BJ (cell line): ENCODE measurements around the gene TEDC2. TPM values are rescaled to one million over a fixed set of nuclear protein-coding genes. Genes with fewer than 3 reads are reported as not detected.
A peak's percentile ranks its signal among the peaks of the same experiment; 100 is the strongest.

Source experiments
- CTCF ChIA-PET: fragments of 350-600 bp; formaldehyde crosslinking; extraction: SDS; loops from one replicate; lab custom pipeline; 2021; ENCODE audit warnings: antibody characterized with exemption, inconsistent platforms; lab: Yijun Ruan, JAX
- POLR2A ChIA-PET: fragments of 300-600 bp; sonication (Branson Sonifier 250); formaldehyde crosslinking; extraction: SDS; loops from one replicate; lab custom pipeline; 2021; ENCODE audit warnings: antibody characterized with exemption; lab: Charles Lee
- DNase-seq: peaks from one replicate; pipeline ENCODE4 v3.0.0-alpha.2; 2011; ENCODE audit warnings: low read depth
- H3K27me3 ChIP-seq: 2 replicates; pipeline ENCODE4 v1.6.0; 2011; ENCODE audit warnings: low read length; ENCODE audit not compliant: control insufficient read depth, insufficient read depth
- H3K36me3 ChIP-seq: 2 replicates; pipeline ENCODE4 v1.5.1; 2011; ENCODE audit warnings: low read length; ENCODE audit not compliant: control insufficient read depth, insufficient read depth
- H3K4me3 ChIP-seq: 2 replicates; pipeline ENCODE4 v1.5.1; 2011; ENCODE audit warnings: low read depth, mild to moderate bottlenecking, control low read depth, low read length
- CTCF ChIP-seq: IDR thresholded peaks from 2 replicates; pipeline ENCODE4 v1.5.1; 2011; ENCODE audit warnings: low read depth, mild to moderate bottlenecking, control low read depth, inconsistent platforms, low read length, moderate library complexity; ENCODE audit not compliant: insufficient read depth
- polyA plus RNA-seq: library from polyadenylated mRNA; depleted of rRNA; stranded (reverse); fragments of >200 nt; gene quantifications from 2 replicates; pipeline ENCODE4 v1.2.3, GENCODE V29; 2011

TEDC2 gene
- polyA plus RNA-seq, 1 experiment, result 3.7 TPM

GRCh38 chr16:2464333-2464732 is 4.4 kb downstream of the TEDC2 start:
- ChIA-PET POLR2A (interaction anchor here (0.7 kb wide), 1 partner anchor 12 kb away, joined by 7 read pairs; no protein-coding TSS in a partner anchor), CTCF (no interaction called here)
- Histone ChIP-seq H3K36me3 (no peaks in the 10 kb centered on the region), H3K4me3 (no peak overlapping the region), H3K27me3 (no peaks in the 10 kb centered on the region)
- no peak for DNase-seq
- no peak for TF ChIP-seq CTCF

GRCh38 chr16:2465653-2466415 is 5.9 kb downstream of the TEDC2 start:
- POLR2A ChIA-PET, result no interaction called here
- no peak overlapping the region for H3K4me3 ChIP-seq
- H3K27me3 ChIP-seq, result no peaks in the 10 kb centered on the region

GRCh38 chr16:2466667-2467527 is 7.0 kb downstream of the TEDC2 start:
- no peaks in the 10 kb centered on the region for H3K27me3 ChIP-seq
- DNase-seq, result no peak
- no peak for TF ChIP-seq CTCF
- CTCF ChIA-PET, result no interaction called here
- H3K36me3 ChIP-seq, result no peaks in the 10 kb centered on the region; the same call in 1 of the 2 replicates
- H3K4me3 ChIP-seq, result peak overlapping the region; percentile 50
- POLR2A ChIA-PET, result no interaction called here

More at GRCh38 chr16:2465653-2466415, 5.9 kb downstream of the TEDC2 start:
- TF ChIP-seq CTCF, result 0 out of 2 replicates have a peak, but pooled peaks have one; percentile 21
- no peaks in the 10 kb centered on the region; the same call in 1 of the 2 replicates for H3K36me3 ChIP-seq
- CTCF ChIA-PET, result no interaction called here
- DNase-seq, result no peak

GRCh38 chr16:2467528-2468232 is 7.8 kb downstream of the TEDC2 start:
- ChIA-PET POLR2A (interaction anchor here (0.6 kb wide), 1 partner anchor 281 kb away, joined by 3 read pairs; no protein-coding TSS in a partner anchor), CTCF (interaction anchor here (1.0 kb wide), 1 partner anchor 128 kb away, joined by 5 read pairs; the partner anchor contains the start of gene ABCA3)
- no peak for DNase-seq
- H3K27me3 ChIP-seq, result no peaks in the 10 kb centered on the region
- no peak for TF ChIP-seq CTCF
- no peaks in the 10 kb centered on the region; the same call in 1 of the 2 replicates for H3K36me3 ChIP-seq
- peak overlapping the region; percentile 50 for H3K4me3 ChIP-seq
